IMR-90 (cell line): Measurements from ENCODE around the gene AFG1L. TPM values are rescaled to one million over a fixed set of nuclear protein-coding genes. Genes with fewer than 3 reads are reported as not detected.
"Not testable (repeated sequence)": the region's sequence is repeated elsewhere in the genome, so short reads cannot be mapped to it uniquely, and the experiment has no call there.

Experiments used
- ATAC-seq: fragments of 200-7000 bp; cut with Tn5 transposase; 2 replicates; pipeline ENCODE4 v1.9.1; 2020; ENCODE audit warnings: low read depth, mild to moderate bottlenecking, moderate library complexity
- BruUV-seq: library from RNA; stranded (reverse); fragments of 400-500 nt; replicated peaks from 2 replicates; lab custom pipeline; 2021; lab: Mats Ljungman, UMichigan
- CTCF ChIA-PET: fragments of 300-600 bp; formaldehyde crosslinking; extraction: SDS; loops from one replicate; lab custom pipeline; 2021; ENCODE audit warnings: antibody characterized with exemption; lab: Yijun Ruan, JAX
- POLR2A ChIA-PET: fragments of 300-600 bp; sonication (Branson Sonifier 250); formaldehyde crosslinking; loops from one replicate; lab custom pipeline; 2022; ENCODE audit warnings: antibody characterized with exemption; ENCODE audit not compliant: unreplicated experiment; lab: Charles Lee
- DNase-seq: peaks from one replicate; pipeline ENCODE4 v3.0.0; 2013
- H2AFZ ChIP-seq: replicated peaks from 2 replicates; pipeline ENCODE3; 2013; ENCODE audit warnings: low read length, mild to moderate bottlenecking; ENCODE audit not compliant: poor library complexity
- H2AK5ac ChIP-seq: 2 replicates; pipeline ENCODE4 v1.6.1; 2013; ENCODE audit warnings: low read depth, low read length, inconsistent platforms
- H2AK9ac ChIP-seq: replicated peaks from 2 replicates; pipeline ENCODE3; 2013; ENCODE audit warnings: mild to moderate bottlenecking, low read depth, low read length, moderate library complexity; ENCODE audit not compliant: poor library complexity
- H2BK120ac ChIP-seq: 2 replicates; pipeline ENCODE4 v1.6.1; 2013; ENCODE audit warnings: low read depth, low read length, inconsistent platforms
- H2BK15ac ChIP-seq: 3 replicates; pipeline ENCODE4 v1.6.1; 2013; ENCODE audit warnings: low read depth, low read length, inconsistent platforms
- H2BK20ac ChIP-seq: 2 replicates; pipeline ENCODE4 v1.6.1; 2013; ENCODE audit warnings: low read depth, mild to moderate bottlenecking, inconsistent platforms, low read length, moderate library complexity
- H2BK5ac ChIP-seq: 2 replicates; pipeline ENCODE4 v1.6.1; 2013; ENCODE audit warnings: mild to moderate bottlenecking, low read depth, low read length, inconsistent platforms; ENCODE audit not compliant: poor library complexity, severe bottlenecking
- H3K14ac ChIP-seq: replicated peaks from 2 replicates; pipeline ENCODE4 v1.6.1; 2013; ENCODE audit warnings: low read depth, low read length, inconsistent platforms
- H3K18ac ChIP-seq: 2 replicates; pipeline ENCODE4 v1.6.1; 2013; ENCODE audit warnings: low read depth, low read length, control low read depth
- H3K23ac ChIP-seq: 2 replicates; pipeline ENCODE4 v1.6.1; 2013; ENCODE audit warnings: low read depth, low read length, inconsistent platforms
- H3K27ac ChIP-seq: 2 replicates; pipeline ENCODE4 v1.5.1; 2013; ENCODE audit warnings: mild to moderate bottlenecking, control low read depth, low read length; ENCODE audit not compliant: insufficient read depth
- H3K27me3 ChIP-seq: 2 replicates; pipeline ENCODE4 v1.6.1; 2013; ENCODE audit warnings: low read length; ENCODE audit not compliant: control insufficient read depth, insufficient read depth
- H3K36me3 ChIP-seq: 2 replicates; pipeline ENCODE4 v1.6.1; 2013; ENCODE audit warnings: low read length, mixed read lengths; ENCODE audit not compliant: control insufficient read depth, insufficient read depth
- H3K4ac ChIP-seq: 2 replicates; pipeline ENCODE4 v1.6.1; 2013; ENCODE audit warnings: low read depth, low read length, inconsistent platforms
- H3K4me1 ChIP-seq: 2 replicates; pipeline ENCODE4 v1.6.1; 2013; ENCODE audit warnings: low read length, mixed read lengths; ENCODE audit not compliant: control insufficient read depth, insufficient read depth
- H3K4me2 ChIP-seq: 2 replicates; pipeline ENCODE4 v1.6.1; 2013; ENCODE audit warnings: low read depth, mild to moderate bottlenecking, control low read depth, low read length, moderate library complexity
- H3K4me3 ChIP-seq: 2 replicates; pipeline ENCODE4 v1.5.1; 2013; ENCODE audit warnings: low read depth, mild to moderate bottlenecking, control low read depth, low read length, moderate library complexity; ENCODE audit not compliant: insufficient read depth
- H3K56ac ChIP-seq: 2 replicates; pipeline ENCODE4 v1.6.1; 2013; ENCODE audit warnings: low read length, inconsistent platforms; ENCODE audit not compliant: insufficient read depth; ENCODE audit errors: extremely low read depth
- H3K79me1 ChIP-seq, 2 experiments: 2 replicates each; pipeline ENCODE4 v1.6.1; 2013; ENCODE audit warnings: low read length in 2 of 2, inconsistent platforms in 1 of 2, low read depth in 1 of 2
- H3K9ac ChIP-seq: 2 replicates; pipeline ENCODE4 v1.6.1; 2013; ENCODE audit warnings: low read depth, low read length, control low read depth
- H3K9me1 ChIP-seq: 2 replicates; pipeline ENCODE4 v1.6.1; 2013; ENCODE audit warnings: low read length, inconsistent platforms; ENCODE audit not compliant: insufficient read depth
- H3K9me3 ChIP-seq: 2 replicates; pipeline ENCODE4 v1.6.1; 2013; ENCODE audit warnings: low read length; ENCODE audit not compliant: control insufficient read depth, insufficient read depth
- H4K20me1 ChIP-seq: 2 replicates; pipeline ENCODE4 v1.6.1; 2013; ENCODE audit warnings: low read length, inconsistent platforms; ENCODE audit not compliant: insufficient read depth
- H4K5ac ChIP-seq: 2 replicates; pipeline ENCODE4 v1.6.1; 2013; ENCODE audit warnings: mild to moderate bottlenecking, low read depth, low read length, control low read depth
- H4K8ac ChIP-seq, 2 experiments: 2 replicates each; pipeline ENCODE4 v1.6.1; 2013; ENCODE audit warnings: low read depth in 2 of 2, low read length in 2 of 2, control low read depth in 1 of 2, inconsistent platforms in 1 of 2
- H4K91ac ChIP-seq: 2 replicates; pipeline ENCODE4 v1.6.1; 2013; ENCODE audit warnings: low read depth, low read length, inconsistent platforms; ENCODE audit not compliant: insufficient read depth
- WGBS, 2 experiments: methylation state at CpG; one replicate each; pipeline versions ENCODE4 v1.1.5 to v1.1.7; 2013; ENCODE audit warnings: missing lambda C conversion rate in 2 of 2; ENCODE audit not compliant: insufficient read length in 1 of 2; ENCODE audit errors: extremely low coverage in 2 of 2; 5-methylcytosine and 5-hydroxymethylcytosine counted together
- dilution Hi-C: fragments of 300-500 bp; cut with HindIII; formaldehyde crosslinking; loops from one replicate; pipeline ENCODE4 v1.14.3; 2018; ENCODE audit warnings: low sequenced_read_pairs; ENCODE audit not compliant: unreplicated experiment
- in situ Hi-C: fragments of 300-500 bp; cut with MboI; formaldehyde crosslinking; loops from 3 replicates; pipeline ENCODE4 v1.14.3; 2019; ENCODE audit warnings: low sequenced_read_pairs, inconsistent platforms, mixed read lengths
- intact Hi-C: fragments of 100-400 bp; cut with micrococcal nuclease; formaldehyde crosslinking; loops from 2 replicates; pipeline ENCODE4 v1.10.0; 2022
- polyA plus RNA-seq, 3 experiments: library from polyadenylated mRNA; depleted of rRNA; stranded (reverse); fragments of >200 nt; gene quantifications; 2 replicates each; pipeline ENCODE4 v1.2.3, GENCODE V29; 2012; ENCODE audit warnings: low replicate concordance in 1 of 3
- total RNA-seq: library from RNA; depleted of rRNA; stranded (reverse); fragments of >200 nt; gene quantifications from 2 replicates; pipeline ENCODE4 v1.2.3, GENCODE V29; 2012

AFG1L gene
- total and polyA plus RNA-seq, 2 of the 4 experiments (the other 2 are of a cell fraction), result 1.0 to 2.0 TPM

- Histone ChIP-seq H4K20me1 (peaks cover 52% of the 10 kb centered on the region), H3K79me1 (peaks cover 36 to 70% of the 10 kb centered on the region in 2 experiments)
- H4K8ac ChIP-seq, H3K4me3 ChIP-seq, H3K14ac ChIP-seq, H2BK5ac ChIP-seq, H3K4me1 ChIP-seq, H3K9me1 ChIP-seq, CTCF ChIA-PET, in situ Hi-C loops, intact Hi-C loops, H3K23ac ChIP-seq, H3K9me3 ChIP-seq, H2AK9ac ChIP-seq, H4K5ac ChIP-seq, H2AFZ ChIP-seq, H3K56ac ChIP-seq, H3K9ac ChIP-seq, ATAC-seq, H3K18ac ChIP-seq, DNase-seq, H2BK20ac ChIP-seq, dilution Hi-C loops, H4K91ac ChIP-seq, H2BK15ac ChIP-seq, H3K4ac ChIP-seq, H3K27ac ChIP-seq, POLR2A ChIA-PET, H3K4me2 ChIP-seq, H3K27me3 ChIP-seq, H3K36me3 ChIP-seq, H2AK5ac ChIP-seq, BruUV-seq, H2BK120ac ChIP-seq: not testable (repeated sequence)
- no CpG with 5 or more reads among the region's 7 CpGs for WGBS, 2 experiments
These were observed 49.8 kb upstream of the AFG1L start for GRCh38 chr6:108245095-108245494.
